PFSK-1 (cell line): ENCODE measurements around the gene PLD5.

ENCODE experiments used
- FOXP2 ChIP-seq: optimal IDR thresholded peaks from 2 replicates; pipeline ENCODE3; 2011; ENCODE audit warnings: borderline replicate concordance, control low read depth, inconsistent platforms; ENCODE audit not compliant: insufficient read depth; ENCODE audit errors: extremely low read length, extremely low read depth
- POLR2AphosphoS5 ChIP-seq: IDR thresholded peaks from 2 replicates; pipeline ENCODE4 v1.6.1; 2012; ENCODE audit warnings: low read depth, mild to moderate bottlenecking, control low read depth, low read length, moderate library complexity
- REST ChIP-seq, 2 experiments: IDR thresholded peaks; 2 replicates each; pipeline versions ENCODE4 v1.6.1 to v1.8.0; 2011 to 2012; ENCODE audit warnings: low read depth in 2 of 2, low read length in 2 of 2, control low read depth in 1 of 2, inconsistent platforms in 1 of 2, mild to moderate bottlenecking in 1 of 2, moderate library complexity in 1 of 2; ENCODE audit not compliant: insufficient read depth in 1 of 2
- SIN3A ChIP-seq: IDR thresholded peaks from 2 replicates; pipeline ENCODE4 v1.6.1; 2012; ENCODE audit warnings: mild to moderate bottlenecking, low read length, moderate library complexity, borderline replicate concordance; ENCODE audit not compliant: insufficient read depth
- TAF1 ChIP-seq: IDR thresholded peaks from 2 replicates; pipeline ENCODE4 v1.6.1; 2012; ENCODE audit warnings: low read length, control low read depth, borderline replicate concordance; ENCODE audit not compliant: insufficient read depth

GRCh38 chr1:242449661-242450060 is 74.8 kb downstream of the PLD5 start:
- TF ChIP-seq TAF1: no peak
- no peak for TF ChIP-seq POLR2AphosphoS5
- TF ChIP-seq SIN3A: no peak
- TF ChIP-seq REST (IDR thresholded peaks at IDR 0.05; ENCODE audit: insufficient read depth in 1 of 2, low read depth in 2 of 2, low read length in 2 of 2): no peak
- no peak for TF ChIP-seq FOXP2
